ENCODE data around the gene SLC7A4. TPM values are rescaled to one million over a fixed set of nuclear protein-coding genes. Genes with fewer than 3 reads are reported as not detected.

Gene SLC7A4
- total RNA-seq, 1 donor from 2014 or later, result 0.25 TPM

- H3K27ac ChIP-seq (replicated peaks), result no peak overlapping the region
- no peak for TF ChIP-seq CTCF (IDR thresholded peaks at IDR 0.05; ENCODE audit: borderline replicate concordance)
- no peak overlapping the region for H3K4me3 ChIP-seq
- no peaks in the 10 kb centered on the region for H3K27me3 ChIP-seq (ENCODE audit: low read depth)
- H3K36me3 ChIP-seq, result peaks cover 81% of the 10 kb centered on the region
- no peak for DNase-seq
- intact Hi-C loops (cut with micrococcal nuclease), result no loop called here
- H3K9me3 ChIP-seq (replicated peaks), result no peaks in the 10 kb centered on the region
- peaks cover 14% of the 10 kb centered on the region for H3K4me1 ChIP-seq
These were observed 36.9 kb downstream of the SLC7A4 start for GRCh38 chr22:20995329-20996030.

DNA sequence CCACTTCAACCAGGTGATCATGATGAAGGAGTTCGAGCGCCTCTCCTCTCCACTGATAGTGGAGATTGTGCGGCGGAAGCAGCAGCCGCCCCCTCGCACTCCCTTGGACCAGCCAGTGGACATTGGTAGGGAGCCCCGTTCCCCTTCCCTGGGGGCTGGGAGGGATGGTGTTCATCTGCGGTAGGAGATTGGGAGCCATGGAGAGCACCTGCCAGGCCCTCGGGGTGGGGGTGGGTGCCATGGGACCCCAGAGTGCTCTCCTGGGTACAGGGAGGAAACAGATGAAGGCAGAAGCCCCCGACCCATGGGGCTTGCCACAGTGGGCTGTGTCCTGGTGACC lies 37.5 kb downstream of the SLC7A4 start:
- Histone ChIP-seq H3K9me3 (replicated peaks) (no peaks in the 10 kb centered on the region), H3K27ac (replicated peaks) (no peak overlapping the region), H3K27me3 (ENCODE audit: low read depth) (no peaks in the 10 kb centered on the region), H3K4me1 (peaks cover 8% of the 10 kb centered on the region), H3K36me3 (peaks cover 76% of the 10 kb centered on the region), H3K4me3 (no peak overlapping the region)
- TF ChIP-seq CTCF (IDR thresholded peaks at IDR 0.05; ENCODE audit: borderline replicate concordance), result no peak
- intact Hi-C loops (cut with micrococcal nuclease), result no loop called here
- DNase-seq, result no peak

GRCh38 chr22:20994128-20994901 lies 38.0 kb downstream of the SLC7A4 start:
- no peak overlapping the region for H3K4me3 ChIP-seq
- no peaks in the 10 kb centered on the region for H3K27me3 ChIP-seq (ENCODE audit: low read depth)
- no peak overlapping the region for H3K27ac ChIP-seq (replicated peaks)
- DNase-seq, result no peak
- no peaks in the 10 kb centered on the region for H3K9me3 ChIP-seq (replicated peaks)
- TF ChIP-seq CTCF (IDR thresholded peaks at IDR 0.05; ENCODE audit: borderline replicate concordance), result no peak
- peaks cover 2% of the 10 kb centered on the region for H3K4me1 ChIP-seq
- intact Hi-C loops (cut with micrococcal nuclease), result no loop called here
- H3K36me3 ChIP-seq, result peaks cover 70% of the 10 kb centered on the region

DNA sequence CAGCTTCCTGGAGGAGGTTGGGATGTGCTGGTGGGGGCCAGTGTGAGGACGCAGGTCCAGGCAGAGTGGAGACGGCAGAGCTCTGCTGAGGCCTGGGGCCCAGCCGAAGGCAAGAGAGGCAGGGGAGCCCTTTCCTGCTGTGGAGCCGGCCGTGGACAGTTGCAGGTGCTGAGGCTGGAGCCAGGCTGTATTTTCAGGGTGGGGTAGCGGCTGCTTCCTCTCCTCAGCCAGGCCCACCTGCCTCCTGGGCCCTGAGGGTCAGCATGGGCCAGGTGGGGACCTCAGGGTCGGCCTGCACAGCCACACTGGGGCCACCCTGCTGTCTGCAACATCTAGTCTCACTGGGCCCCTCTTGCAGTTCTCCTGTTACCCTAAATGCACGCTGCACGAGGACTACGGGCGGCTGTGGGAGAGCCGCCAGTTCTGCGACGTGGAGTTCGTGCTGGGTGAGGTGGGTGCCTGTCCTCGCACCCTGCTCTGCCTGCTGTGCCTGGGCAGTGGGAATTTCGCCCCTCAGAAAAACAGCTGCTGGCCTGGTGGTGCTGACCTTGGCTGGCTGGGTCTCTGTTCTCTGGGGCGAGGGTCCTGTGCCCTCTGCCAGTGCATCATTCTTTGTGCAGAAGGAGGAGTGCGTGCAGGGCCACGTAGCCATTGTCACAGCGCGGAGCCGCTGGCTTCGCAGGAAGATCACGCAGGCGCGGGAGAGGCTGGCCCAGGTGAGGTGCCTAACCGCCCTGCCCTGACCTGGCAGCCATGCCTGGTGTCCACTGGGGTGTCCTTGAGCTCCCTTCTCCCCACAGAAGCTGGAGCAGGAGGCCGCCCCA lies 38.8 kb downstream of the SLC7A4 start:
- Histone ChIP-seq H3K9me3 (replicated peaks) (no peaks in the 10 kb centered on the region), H3K27me3 (ENCODE audit: low read depth) (no peaks in the 10 kb centered on the region), H3K4me3 (no peak overlapping the region), H3K36me3 (peaks cover 65% of the 10 kb centered on the region), H3K4me1 (no peaks in the 10 kb centered on the region), H3K27ac (replicated peaks) (no peak overlapping the region)
- intact Hi-C loops (cut with micrococcal nuclease), result no loop called here
- no peak for TF ChIP-seq CTCF (IDR thresholded peaks at IDR 0.05; ENCODE audit: borderline replicate concordance)
- DNase-seq, result no peak

- no peak overlapping the region for H3K27ac ChIP-seq (replicated peaks)
- no peak overlapping the region for H3K4me3 ChIP-seq
- intact Hi-C loops (cut with micrococcal nuclease), result no loop called here
- H3K36me3 ChIP-seq, result peaks cover 64% of the 10 kb centered on the region
- no peak for DNase-seq
- no peaks in the 10 kb centered on the region for H3K9me3 ChIP-seq (replicated peaks)
- no peaks in the 10 kb centered on the region for H3K27me3 ChIP-seq (ENCODE audit: low read depth)
- no peak for TF ChIP-seq CTCF (IDR thresholded peaks at IDR 0.05; ENCODE audit: borderline replicate concordance)
- H3K4me1 ChIP-seq, result no peaks in the 10 kb centered on the region
These were observed 39.7 kb downstream of the SLC7A4 start for GRCh38 chr22:20992456-20993303.
